H1 (cell line): ENCODE measurements around the gene INPP5E. TPM values are rescaled to one million over a fixed set of nuclear protein-coding genes. Genes with fewer than 3 reads are reported as not detected.

Experiments
- CTCF ChIA-PET: fragments of 300-600 bp; sonication (Branson Sonifier 250); formaldehyde crosslinking; loops from one replicate; lab custom pipeline; 2021; ENCODE audit not compliant: partially characterized antibody; lab: Charles Lee
- POLR2A ChIA-PET: fragments of 300-600 bp; sonication (Branson Sonifier 250); formaldehyde crosslinking; loops from one replicate; lab custom pipeline; 2021; ENCODE audit warnings: inconsistent platforms; ENCODE audit not compliant: partially characterized antibody; lab: Charles Lee
- DNase-seq, 2 experiments: peaks; one replicate each; pipeline versions ENCODE4 v3.0.0 to v3.0.0-alpha.2; 2010 to 2022; ENCODE audit warnings: low spot score in 2 of 2, low read depth in 1 of 2, mixed read lengths in 1 of 2
- FAIRE-seq: peaks from 2 replicates; lab custom pipeline; 2011; peaks lifted over from hg19 to GRCh38; lab: Jason Lieb, UNC
- H2AFZ ChIP-seq: 2 replicates; pipeline ENCODE4 v1.8.1; 2012; ENCODE audit warnings: low read length, inconsistent platforms
- H2AK5ac ChIP-seq: 2 replicates; pipeline ENCODE4 v1.6.1; 2013; ENCODE audit warnings: low read depth, low read length
- H2BK120ac ChIP-seq: replicated peaks from 2 replicates; pipeline ENCODE3; 2013; ENCODE audit warnings: low read depth, low read length, inconsistent platforms
- H2BK12ac ChIP-seq: 2 replicates; pipeline ENCODE4 v1.6.1; 2013; ENCODE audit warnings: low read depth, low read length
- H2BK15ac ChIP-seq: 2 replicates; pipeline ENCODE4 v1.6.1; 2013; ENCODE audit warnings: low read length
- H2BK20ac ChIP-seq: 2 replicates; pipeline ENCODE4 v1.6.1; 2013; ENCODE audit warnings: low read length
- H2BK5ac ChIP-seq: 2 replicates; pipeline ENCODE4 v1.6.1; 2013; ENCODE audit warnings: low read depth, low read length
- H3K14ac ChIP-seq: 2 replicates; pipeline ENCODE4 v1.6.1; 2013; ENCODE audit warnings: inconsistent platforms; ENCODE audit not compliant: insufficient read length
- H3K18ac ChIP-seq: 2 replicates; pipeline ENCODE4 v1.6.1; 2013; ENCODE audit warnings: low read length; ENCODE audit errors: extremely low read depth
- H3K23ac ChIP-seq: 2 replicates; pipeline ENCODE4 v1.6.1; 2013; ENCODE audit warnings: inconsistent platforms; ENCODE audit not compliant: insufficient read length
- H3K23me2 ChIP-seq: 2 replicates; pipeline ENCODE4 v1.6.1; 2013; ENCODE audit warnings: low read depth, low read length
- H3K27ac ChIP-seq: 2 replicates; pipeline ENCODE4 v1.6.1; 2011; ENCODE audit warnings: low read depth, low read length, inconsistent platforms
- H3K27me3 ChIP-seq, 4 experiments: replicated peaks in 1 of 4; 1 replicate in 1 of 4; 2 replicates in 3 of 4; pipeline versions ENCODE4 v1.6.1 to v1.8.1; 2011 to 2013; ENCODE audit warnings: low read length in 3 of 4, mild to moderate bottlenecking in 3 of 4, inconsistent platforms in 2 of 4, mixed read lengths in 2 of 4, moderate library complexity in 1 of 4; ENCODE audit not compliant: control insufficient read depth in 3 of 4, insufficient read depth in 3 of 4; ENCODE audit errors: extremely low read depth in 1 of 4
- H3K36me3 ChIP-seq, 4 experiments: 2 replicates each; pipeline versions ENCODE4 v1.6.1 to v1.8.1; 2011 to 2013; ENCODE audit warnings: mild to moderate bottlenecking in 4 of 4, low read length in 3 of 4, moderate library complexity in 2 of 4, control low read depth in 1 of 4, inconsistent platforms in 1 of 4; ENCODE audit not compliant: insufficient read depth in 4 of 4, control insufficient read depth in 2 of 4
- H3K4ac ChIP-seq: replicated peaks from 2 replicates; pipeline ENCODE3; 2013; ENCODE audit warnings: low read length, low read depth, mixed read lengths, inconsistent platforms; ENCODE audit not compliant: insufficient read length
- H3K4me1 ChIP-seq, 4 experiments: replicated peaks in 1 of 4; 1 replicate in 1 of 4; 2 replicates in 3 of 4; pipeline versions ENCODE4 v1.6.1 to v1.8.1; 2011 to 2013; ENCODE audit warnings: low read length in 3 of 4, inconsistent platforms in 2 of 4, mixed read lengths in 1 of 4; ENCODE audit not compliant: insufficient read depth in 4 of 4, control insufficient read depth in 3 of 4
- H3K4me2 ChIP-seq, 2 experiments: 2 replicates each; pipeline versions ENCODE4 v1.6.1 to v1.8.1; 2011 to 2013; ENCODE audit warnings: low read depth in 2 of 2, low read length in 2 of 2, control low read depth in 1 of 2, inconsistent platforms in 1 of 2, mild to moderate bottlenecking in 1 of 2; ENCODE audit not compliant: insufficient read depth in 1 of 2
- H3K4me3 ChIP-seq, 4 experiments: fragments of 200-600, 300-600 bp in 1 of 4; sonication (generic), shearing (Covaris generic), sonication (Bioruptor Twin) in 1 of 4; 2 replicates each; pipeline versions ENCODE4 v1.5.1 to v1.8.1; 2011 to 2016; ENCODE audit warnings: low read length in 4 of 4, low read depth in 3 of 4, control low read depth in 2 of 4, inconsistent platforms in 2 of 4, mild to moderate bottlenecking in 2 of 4, mixed read lengths in 1 of 4, moderate library complexity in 1 of 4; ENCODE audit not compliant: insufficient read depth in 2 of 4; ENCODE audit errors: extremely low read depth in 1 of 4
- H3K56ac ChIP-seq: replicated peaks from 2 replicates; pipeline ENCODE3; 2013; ENCODE audit warnings: low read depth, mild to moderate bottlenecking, mixed read lengths, low read length, inconsistent platforms; ENCODE audit not compliant: insufficient read length
- H3K79me1 ChIP-seq: 2 replicates; pipeline ENCODE4 v1.6.1; 2013; ENCODE audit warnings: low read depth, low read length, control low read depth
- H3K79me2 ChIP-seq, 2 experiments: 2 replicates each; pipeline versions ENCODE4 v1.6.1 to v1.8.1; 2012 to 2013; ENCODE audit warnings: low read length in 2 of 2, mild to moderate bottlenecking in 2 of 2, inconsistent platforms in 1 of 2; ENCODE audit not compliant: insufficient read depth in 2 of 2, control insufficient read depth in 1 of 2
- H3K9ac ChIP-seq, 4 experiments: replicated peaks in 1 of 4; 1 replicate in 1 of 4; 2 replicates in 3 of 4; pipeline versions ENCODE4 v1.6.1 to v1.8.1; 2011 to 2013; ENCODE audit warnings: low read depth in 3 of 4, low read length in 3 of 4, control low read depth in 2 of 4, mild to moderate bottlenecking in 2 of 4, moderate library complexity in 2 of 4, inconsistent platforms in 1 of 4; ENCODE audit errors: extremely low read depth in 1 of 4
- H3K9me3 ChIP-seq, 2 experiments: 2 replicates each; pipeline versions ENCODE4 v1.6.1 to v1.8.1; 2012 to 2013; ENCODE audit warnings: mild to moderate bottlenecking in 2 of 2, moderate library complexity in 2 of 2, control low read depth in 1 of 2, inconsistent platforms in 1 of 2, low read depth in 1 of 2, low read length in 1 of 2, mixed read lengths in 1 of 2; ENCODE audit not compliant: insufficient read depth in 2 of 2
- H4K20me1 ChIP-seq, 2 experiments: replicated peaks in 1 of 2; 2 replicates each; pipeline versions ENCODE3 to v1.8.1; 2011 to 2013; ENCODE audit warnings: inconsistent platforms in 2 of 2, low read length in 2 of 2, mild to moderate bottlenecking in 1 of 2; ENCODE audit not compliant: insufficient read depth in 2 of 2, control insufficient read depth in 1 of 2
- H4K5ac ChIP-seq: 2 replicates; pipeline ENCODE4 v1.6.1; 2013; ENCODE audit warnings: low read length, low read depth, mixed read lengths, inconsistent platforms; ENCODE audit not compliant: insufficient read length
- H4K8ac ChIP-seq: 2 replicates; pipeline ENCODE4 v1.8.0; 2013; ENCODE audit warnings: mild to moderate bottlenecking, moderate library complexity, low read length, inconsistent platforms; ENCODE audit not compliant: insufficient read depth; ENCODE audit errors: extremely low read depth
- H4K91ac ChIP-seq: replicated peaks from 2 replicates; pipeline ENCODE3; 2013; ENCODE audit warnings: low read length, mixed read lengths, inconsistent platforms; ENCODE audit not compliant: insufficient read length
- CTBP2 ChIP-seq: IDR thresholded peaks from 2 replicates; pipeline ENCODE4 v1.7.0; 2011; ENCODE audit warnings: borderline replicate concordance, mild to moderate bottlenecking, moderate library complexity, mixed read lengths, low read length; ENCODE audit not compliant: insufficient read depth, insufficient read length
- EGR1 ChIP-seq: IDR thresholded peaks from 2 replicates; pipeline ENCODE4 v1.6.1; 2011; ENCODE audit warnings: low read depth, low read length, borderline replicate concordance
- GTF2F1 ChIP-seq: IDR thresholded peaks from 2 replicates; pipeline ENCODE4 v1.6.1; 2012; ENCODE audit warnings: low read depth, low read length, improper control_type of control experiment, borderline replicate concordance
- HDAC6 ChIP-seq: IDR thresholded peaks from one replicate; pipeline ENCODE4 v1.7.1; 2012; ENCODE audit warnings: low read depth, mild to moderate bottlenecking, inconsistent platforms, low read length, moderate library complexity
- KDM5A ChIP-seq: fragments of 200-600 bp; IDR thresholded peaks from 2 replicates; pipeline ENCODE4 v1.7.1; 2012; ENCODE audit warnings: mild to moderate bottlenecking, low read length, inconsistent platforms, mixed read lengths
- MAFK ChIP-seq: IDR thresholded peaks from 2 replicates; pipeline ENCODE4 v1.6.1; 2012; ENCODE audit warnings: low read depth, mild to moderate bottlenecking, improper control_type of control experiment, low read length
- POLR2A ChIP-seq, 2 experiments: IDR thresholded peaks; 1 replicate in 1 of 2; 2 replicates in 1 of 2; pipeline ENCODE4 v1.6.1; 2011; ENCODE audit warnings: low read depth in 2 of 2, low read length in 2 of 2, mild to moderate bottlenecking in 2 of 2; ENCODE audit errors: control extremely low read depth in 1 of 2
- SP1 ChIP-seq: IDR thresholded peaks from 2 replicates; pipeline ENCODE4 v1.6.1; 2011; ENCODE audit warnings: low read depth, low read length
- SP4 ChIP-seq: IDR thresholded peaks from 2 replicates; pipeline ENCODE4 v1.6.1; 2012; ENCODE audit warnings: low read length, inconsistent platforms
- TAF7 ChIP-seq: optimal IDR thresholded peaks from 2 replicates; pipeline ENCODE3; 2011; ENCODE audit warnings: low read depth, mild to moderate bottlenecking, inconsistent platforms, low read length, moderate library complexity, borderline replicate concordance
- WGBS, 2 experiments: shearing (Covaris generic) in 1 of 2; methylation state at CpG; one replicate each; pipeline versions ENCODE4 v1.1.6 to v1.1.7; 2013 to 2015; ENCODE audit warnings: low lambda C conversion rate in 2 of 2, mixed read lengths in 2 of 2, inconsistent platforms in 1 of 2, low coverage in 1 of 2, missing lambda C conversion rate in 1 of 2; ENCODE audit not compliant: insufficient replicate concordance in 2 of 2, insufficient coverage in 1 of 2, insufficient read length in 1 of 2; ENCODE audit errors: extremely low coverage in 1 of 2, missing lambda C conversion rate in 1 of 2; 5-methylcytosine and 5-hydroxymethylcytosine counted together
- polyA plus RNA-seq, 7 experiments: library from polyadenylated mRNA; depleted of rRNA in 3 of 7; stranded (reverse) in 5 of 7; unstranded in 2 of 7; fragments of >200 nt in 5 of 7; fragments of 200-250 nt in 2 of 7; gene quantifications; 1 replicate in 5 of 7; 2 replicates in 1 of 7; 4 replicates in 1 of 7; pipeline versions ENCODE4 v1.2.1 to v1.2.3, GENCODE V29; 2011 to 2013; ENCODE audit warnings: missing spikeins in 2 of 7, mixed read lengths in 2 of 7
- total RNA-seq: library from RNA; stranded (reverse); fragmentation: NEBNext Ultra II Directional; extraction: Animal tissue kit (Norgen Biotek cat#: 25700); gene quantifications from 2 replicates; pipeline ENCODE4 v1.2.1, GENCODE V29; 2021
- TF ChIP-seq, protein P1 (sequence below): IDR thresholded peaks from 2 replicates; pipeline ENCODE4 v1.6.1; 2011; ENCODE audit warnings: low read depth, mild to moderate bottlenecking, low read length; ENCODE audit not compliant: insufficient read depth

Gene INPP5E
- total and polyA plus RNA-seq, 2 of the 8 experiments (the other 6 are each of a cell fraction or from before 2014, with no cell fraction given), result 8.7 to 11.3 TPM

DNA sequence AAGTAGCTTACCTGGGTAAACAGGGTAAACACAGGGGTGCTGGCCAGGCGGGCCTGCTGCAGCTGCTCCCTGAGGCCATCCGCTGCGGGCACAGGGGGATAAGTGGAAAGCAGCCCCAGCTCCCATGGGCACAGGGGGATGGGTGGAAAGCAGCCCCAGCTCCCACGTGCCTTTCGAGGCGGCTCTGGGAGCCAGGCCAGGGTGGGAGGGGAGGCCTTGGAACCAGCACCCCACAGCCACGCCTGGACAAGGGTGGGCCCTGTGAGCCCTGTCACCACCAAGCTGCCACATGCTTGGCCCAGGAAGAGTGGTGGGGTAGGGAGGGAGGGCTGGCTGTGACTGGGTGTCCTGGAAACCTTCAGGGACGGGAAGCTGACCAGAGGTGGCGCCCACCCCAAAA, 58.3 kb downstream of the INPP5E start:
- H3K4me3 ChIP-seq, result no peak overlapping the region
- ChIA-PET CTCF (interaction anchor here (1.0 to 2.4 kb wide), 5 partner anchors 8 to 69 kb away, joined by 3 to 10 read pairs (median 3); partner anchors contain the start of gene DNLZ), POLR2A (interaction anchor here (1.0 to 14.0 kb wide), 11 partner anchors 8 to 58 kb away, joined by 3 to 139 read pairs (median 5); partner anchors contain the start of genes CARD9, DNLZ, INPP5E and SNAPC4)
- DNase-seq (no peak), FAIRE-seq (no peak)
- H2BK120ac ChIP-seq, result no peak overlapping the region
- H2BK5ac ChIP-seq, result no peak overlapping the region
- no peak overlapping the region for H3K18ac ChIP-seq
- H3K27ac ChIP-seq, result no peak overlapping the region
- H4K20me1 ChIP-seq, result peaks cover 2 to 12% of the 10 kb centered on the region in 2 experiments
- WGBS, 2 experiments, result 93% methylated on average over 7 of the region's 9 CpGs; no CpG with 5 or more reads in 1 of the 2 experiments
- H4K5ac ChIP-seq, result no peak overlapping the region
- H2BK12ac ChIP-seq, result no peak overlapping the region
- no peaks in the 10 kb centered on the region for H3K23me2 ChIP-seq
- H3K27me3 ChIP-seq, result no peaks in the 10 kb centered on the region
- H3K79me2 ChIP-seq, result no peaks in the 10 kb centered on the region
- H3K4me1 ChIP-seq, result no peaks in the 10 kb centered on the region
- no peak overlapping the region for H3K14ac ChIP-seq
- H2AFZ ChIP-seq, result no peak overlapping the region
- no peak overlapping the region for H2AK5ac ChIP-seq
- no peak overlapping the region for H3K56ac ChIP-seq
- H3K9me3 ChIP-seq, result no peaks in the 10 kb centered on the region
- no peak overlapping the region for H4K8ac ChIP-seq
- no peak for TF ChIP-seq SP1
- TF ChIP-seq HDAC6, result no peak
- TF ChIP-seq MAFK, result no peak
- TF ChIP-seq SP4, result no peak
- TF ChIP-seq KDM5A, result no peak
- TF ChIP-seq TAF7, result no peak
- TF ChIP-seq, protein P1, sequence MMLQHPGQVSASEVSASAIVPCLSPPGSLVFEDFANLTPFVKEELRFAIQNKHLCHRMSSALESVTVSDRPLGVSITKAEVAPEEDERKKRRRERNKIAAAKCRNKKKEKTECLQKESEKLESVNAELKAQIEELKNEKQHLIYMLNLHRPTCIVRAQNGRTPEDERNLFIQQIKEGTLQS, result no peak
- TF ChIP-seq CTBP2, result no peak
- no peak for TF ChIP-seq POLR2A (IDR thresholded peaks at IDR 0.05; ENCODE audit: control extremely low read depth in 1 of 2, low read depth in 2 of 2, low read length in 2 of 2)
- TF ChIP-seq GTF2F1, result no peak
- no peak for TF ChIP-seq EGR1
- H2BK15ac ChIP-seq, result no peak overlapping the region
- H3K23ac ChIP-seq, result no peak overlapping the region
- H3K9ac ChIP-seq, result no peak overlapping the region
- H3K36me3 ChIP-seq, result peaks cover 6 to 66% (median 34%) of the 10 kb centered on the region in 4 experiments; a peak in 7 of 8 replicates
- no peak overlapping the region for H4K91ac ChIP-seq
- H3K4ac ChIP-seq, result no peak overlapping the region
- H2BK20ac ChIP-seq, result no peak overlapping the region
- H3K79me1 ChIP-seq, result no peaks in the 10 kb centered on the region; the same call in 1 of the 2 replicates
- H3K4me2 ChIP-seq, result no peak overlapping the region
